Esophagus muscularis mucosa (tissue), 4 donors: ENCODE measurements around the gene TCAIM. TPM values are rescaled to one million over a fixed set of nuclear protein-coding genes. Genes with fewer than 3 reads are reported as not detected.

Experiments used
- DNase-seq: peaks from one replicate; pipeline ENCODE4 v3.0.0-alpha.2; 2017; ENCODE audit errors: extremely low spot score
- H3K27ac ChIP-seq, 4 donors: fragments of 200-600 bp; sonication (generic); replicated peaks in 1 of 4; 1 replicate in 3 of 4; 2 replicates in 1 of 4; pipeline ENCODE4 v1.5.1; 2016 to 2019; ENCODE audit warnings: mild to moderate bottlenecking in 1 of 4
- H3K27me3 ChIP-seq, 4 donors: fragments of 200-600 bp; sonication (generic); one replicate each; pipeline versions ENCODE4 v1.5.1 to v1.6.0; 2016 to 2019
- H3K36me3 ChIP-seq, 4 donors: fragments of 200-600 bp; sonication (generic); one replicate each; pipeline ENCODE4 v1.5.1; 2016 to 2019
- H3K4me1 ChIP-seq, 4 donors: fragments of 200-600 bp; sonication (generic); one replicate each; pipeline ENCODE4 v1.5.1; 2016 to 2019
- H3K4me3 ChIP-seq, 4 donors: fragments of 200-600 bp; sonication (generic); 1 replicate in 2 of 4; 2 replicates in 2 of 4; pipeline ENCODE4 v1.5.1; 2016 to 2019; ENCODE audit warnings: mild to moderate bottlenecking in 4 of 4, moderate library complexity in 1 of 4
- H3K9me3 ChIP-seq, 4 donors: fragments of 200-600 bp; sonication (generic); 1 replicate in 3 of 4; 2 replicates in 1 of 4; pipeline ENCODE4 v1.5.1; 2016 to 2019
- CTCF ChIP-seq, 3 experiments: fragments of 200-600 bp in 2 of 3; fragments of 450-650 bp in 1 of 3; sonication (generic) in 2 of 3; IDR thresholded peaks; one replicate each; pipeline ENCODE4 v1.5.1; 2017 to 2019; ENCODE audit warnings: antibody characterized with exemption in 3 of 3, mild to moderate bottlenecking in 2 of 3, moderate library complexity in 1 of 3
- EP300 ChIP-seq: sonication (generic); formaldehyde crosslinking; IDR thresholded peaks from one replicate; pipeline ENCODE4 v1.6.1; 2017; ENCODE audit warnings: antibody characterized with exemption
- POLR2A ChIP-seq: fragments of 450-650 bp; IDR thresholded peaks from one replicate; pipeline ENCODE4 v1.6.1; 2017; ENCODE audit warnings: antibody characterized with exemption, moderate library complexity, mild to moderate bottlenecking, low read depth
- POLR2AphosphoS5 ChIP-seq, 2 donors: sonication (generic); formaldehyde crosslinking; IDR thresholded peaks; one replicate each; pipeline ENCODE4 v1.6.1; 2017; ENCODE audit warnings: antibody characterized with exemption in 2 of 2
- WGBS: methylation state at CpG from one replicate; pipeline ENCODE4 v1.1.5; 2018; 5-methylcytosine and 5-hydroxymethylcytosine counted together
- intact Hi-C: fragments of 100-400 bp; cut with DNase I; formaldehyde crosslinking; loops from one replicate; pipeline ENCODE4 v1.15.1; 2023
- total RNA-seq, 4 donors: library from RNA; depleted of rRNA; stranded (reverse); fragments of >200 nt; gene quantifications; one replicate each; pipeline versions ENCODE4 v1.1.0 to v1.2.1, GENCODE V29; 2016

TCAIM gene
- total RNA-seq, 4 donors from 2014 or later, result 32.0 to 46.4 (median 36.5) TPM

DNA sequence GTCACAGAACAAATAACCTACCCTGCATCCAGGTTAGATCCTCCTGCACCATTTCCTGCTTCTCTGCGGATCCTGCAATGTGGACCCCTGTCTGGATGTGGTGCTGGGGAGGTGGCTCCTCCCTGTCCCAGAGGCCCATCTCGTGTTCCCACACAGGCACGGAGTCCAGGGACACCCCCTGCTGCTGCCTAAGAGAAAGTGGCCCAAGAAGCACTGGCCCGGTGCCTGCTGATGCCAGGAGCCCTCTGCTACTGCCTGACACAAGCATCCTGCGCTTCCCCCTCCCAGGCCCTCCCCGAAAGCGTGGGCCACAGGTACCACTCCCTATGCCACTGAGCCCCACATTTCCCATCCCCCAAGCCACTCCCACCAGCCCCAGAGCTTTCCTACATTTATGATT lies 90.3 kb downstream of the TCAIM start:
- intact Hi-C loops, result no loop called here
- Histone ChIP-seq H3K9me3 (no peaks in the 10 kb centered on the region), H3K27me3 (peaks cover 0 to 15% (median 0%) of the 10 kb centered on the region in 4 donors), H3K36me3 (no peaks in the 10 kb centered on the region), H3K27ac (no peak overlapping the region), H3K4me3 (no peak overlapping the region), H3K4me1 (no peaks in the 10 kb centered on the region)
- 86% methylated on average over 4 of the region's 7 CpGs for WGBS
- DNase-seq, result no peak
- TF ChIP-seq POLR2AphosphoS5 (IDR thresholded peaks at IDR 0.05) (no peak), POLR2A (no peak), EP300 (no peak), CTCF (IDR thresholded peaks at IDR 0.05) (no peak)

DNA sequence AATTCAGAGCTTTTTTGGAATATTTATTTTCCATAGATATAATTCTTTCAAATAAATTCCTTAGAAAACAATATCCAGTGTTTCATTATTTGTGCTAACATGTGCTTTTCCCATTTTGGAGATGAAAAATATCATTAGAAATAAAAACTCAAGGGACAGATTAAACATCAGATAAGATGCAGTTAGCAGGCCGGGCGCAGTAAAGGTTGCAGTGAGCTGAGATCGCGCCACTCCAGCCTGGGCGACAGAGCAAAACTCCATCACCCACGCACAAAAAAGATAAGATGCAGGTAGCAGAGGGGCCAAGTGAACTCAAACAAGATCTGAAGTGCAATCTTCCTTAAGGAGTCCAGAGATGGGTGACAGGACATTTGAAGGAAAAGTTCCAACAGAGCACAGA lies 90.9 kb downstream of the TCAIM start:
- no peak overlapping the region for H3K27ac ChIP-seq
- H3K4me1 ChIP-seq, result no peaks in the 10 kb centered on the region
- DNase-seq, result no peak
- 89% methylated on average over 6 of the region's 6 CpGs for WGBS
- H3K27me3 ChIP-seq, result peaks cover 0 to 11% (median 0%) of the 10 kb centered on the region in 4 donors
- no peak overlapping the region for H3K4me3 ChIP-seq
- H3K36me3 ChIP-seq, result no peaks in the 10 kb centered on the region
- no peaks in the 10 kb centered on the region for H3K9me3 ChIP-seq
- TF ChIP-seq EP300 (no peak), POLR2AphosphoS5 (IDR thresholded peaks at IDR 0.05) (no peak), POLR2A (no peak), CTCF (IDR thresholded peaks at IDR 0.05) (no peak)
- intact Hi-C loops, result no loop called here

- no peak overlapping the region for H3K4me3 ChIP-seq
- TF ChIP-seq POLR2AphosphoS5 (IDR thresholded peaks at IDR 0.05), result no peak
- TF ChIP-seq CTCF (IDR thresholded peaks at IDR 0.05), result no peak
- no peak for TF ChIP-seq EP300
- TF ChIP-seq POLR2A, result no peak
- H3K9me3 ChIP-seq, result no peaks in the 10 kb centered on the region
- H3K4me1 ChIP-seq, result no peaks in the 10 kb centered on the region
- intact Hi-C loops, result no loop called here
- no peak for DNase-seq
- no peak overlapping the region for H3K27ac ChIP-seq
- WGBS, result 76% methylated on average over 4 of the region's 4 CpGs
- H3K27me3 ChIP-seq, result peaks cover 0 to 6% (median 0%) of the 10 kb centered on the region in 4 donors
- H3K36me3 ChIP-seq, result no peaks in the 10 kb centered on the region
Measured at GRCh38 chr3:44430466-44430865, 91.9 kb downstream of the TCAIM start.

DNA sequence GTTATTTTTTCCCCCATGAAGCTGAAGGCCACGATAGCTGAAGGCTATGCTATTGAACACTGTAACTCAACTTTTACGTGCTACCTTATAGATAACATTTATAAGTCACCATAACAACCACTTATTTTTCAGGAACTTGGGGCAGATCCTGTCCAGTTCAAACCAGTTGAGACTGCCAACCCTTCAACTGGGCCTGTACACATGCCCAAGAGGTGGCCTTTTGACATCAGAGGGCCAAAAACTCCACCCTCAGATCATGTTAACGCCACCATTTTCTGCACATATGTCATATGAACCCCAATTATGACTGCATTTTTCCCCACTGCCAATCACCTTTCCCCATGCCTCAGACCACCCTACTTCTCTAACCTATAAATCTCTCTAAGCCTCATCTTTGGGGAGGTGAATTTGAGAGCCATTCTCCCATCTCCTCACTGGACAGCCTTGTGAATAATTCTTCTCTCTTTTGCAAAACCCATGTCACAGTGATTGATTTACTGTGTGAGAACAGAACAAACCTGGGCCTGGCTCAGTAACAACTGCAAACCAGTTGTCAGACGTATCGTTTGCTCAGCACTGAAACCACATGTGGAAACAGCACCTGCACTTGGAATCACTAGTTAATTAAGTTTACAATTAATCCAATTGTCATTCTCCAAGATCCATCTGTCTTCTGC lies 96.4 kb downstream of the TCAIM start:
- no peaks in the 10 kb centered on the region for H3K9me3 ChIP-seq
- H3K4me1 ChIP-seq, result peaks cover 10 to 11% (median 10%) of the 10 kb centered on the region in 4 donors
- intact Hi-C loops, result no loop called here
- H3K27ac ChIP-seq, result no peak overlapping the region
- H3K4me3 ChIP-seq, result no peak overlapping the region
- 64% methylated on average over 5 of the region's 5 CpGs for WGBS
- no peaks in the 10 kb centered on the region for H3K27me3 ChIP-seq
- DNase-seq, result no peak
- no peak for TF ChIP-seq POLR2A
- no peak for TF ChIP-seq POLR2AphosphoS5 (IDR thresholded peaks at IDR 0.05)
- no peak for TF ChIP-seq EP300
- no peak for TF ChIP-seq CTCF (IDR thresholded peaks at IDR 0.05)
- H3K36me3 ChIP-seq, result no peaks in the 10 kb centered on the region

- Histone ChIP-seq H3K36me3 (no peaks in the 10 kb centered on the region), H3K9me3 (no peaks in the 10 kb centered on the region), H3K27ac (no peak overlapping the region), H3K27me3 (no peaks in the 10 kb centered on the region), H3K4me3 (no peak overlapping the region), H3K4me1 (peaks cover 10 to 23% (median 18%) of the 10 kb centered on the region in 4 donors)
- TF ChIP-seq EP300, result no peak
- TF ChIP-seq CTCF (IDR thresholded peaks at IDR 0.05), result no peak
- no peak for TF ChIP-seq POLR2AphosphoS5 (IDR thresholded peaks at IDR 0.05)
- TF ChIP-seq POLR2A, result no peak
- WGBS, result 100% methylated on average over 1 of the region's 1 CpG
- no peak for DNase-seq
- intact Hi-C loops, result no loop called here
Measured at GRCh38 chr3:44436181-44436580, 97.6 kb downstream of the TCAIM start.
